Stimulated activated CD8-positive, alpha-beta memory T cell treated with anti-CD3 and anti-CD28 coated beads, Interleukin-15, amount 100 ng/mL, for 24 hours (primary cell): ENCODE results near the gene SLC1A7.

Experiments
- DNase-seq: peaks from one replicate; pipeline ENCODE4 v3.0.0-alpha.2; 2020; ENCODE audit warnings: low read depth

The SLC1A7 gene

GRCh38 chr1:53158900-53159299 is 16.5 kb upstream of the SLC1A7 start:
- DNase-seq = no peak

- no peak for DNase-seq
Measured at GRCh38 chr1:53156783-53157182, 14.3 kb upstream of the SLC1A7 start.

- no peak for DNase-seq
Measured at GRCh38 chr1:53155945-53156344, 13.5 kb upstream of the SLC1A7 start.

- DNase-seq = no peak
Measured at GRCh38 chr1:53155534-53155933, 13.1 kb upstream of the SLC1A7 start.

GRCh38 chr1:53154859-53155438 is 12.5 kb upstream of the SLC1A7 start:
- no peak for DNase-seq

GRCh38 chr1:53153752-53154151 is 11.3 kb upstream of the SLC1A7 start:
- DNase-seq = no peak

- DNase-seq = no peak
Measured at GRCh38 chr1:53148123-53148522, 5.7 kb upstream of the SLC1A7 start.

- DNase-seq = no peak
Measured at GRCh38 chr1:53147174-53147573, 4.7 kb upstream of the SLC1A7 start.

- DNase-seq = no peak
Measured at GRCh38 chr1:53145942-53146708, 3.7 kb upstream of the SLC1A7 start.

GRCh38 chr1:53145619-53145941 is 3.1 kb upstream of the SLC1A7 start:
- DNase-seq = no peak

GRCh38 chr1:53145051-53145600 is 2.7 kb upstream of the SLC1A7 start:
- no peak for DNase-seq

- DNase-seq = no peak
Measured at GRCh38 chr1:53144201-53144600, 1.8 kb upstream of the SLC1A7 start.

GRCh38 chr1:53143527-53143926 is 1.1 kb upstream of the SLC1A7 start:
- no peak for DNase-seq

GRCh38 chr1:53141487-53142055 is 867 bp downstream of the SLC1A7 start:
- no peak for DNase-seq

GRCh38 chr1:53140451-53140850 is 2.0 kb downstream of the SLC1A7 start:
- no peak for DNase-seq

GRCh38 chr1:53139951-53140361 is 2.5 kb downstream of the SLC1A7 start:
- DNase-seq = no peak

GRCh38 chr1:53138991-53139884 is 3.2 kb downstream of the SLC1A7 start:
- DNase-seq = no peak

- no peak for DNase-seq
Measured at GRCh38 chr1:53137729-53138128, 4.7 kb downstream of the SLC1A7 start.

GRCh38 chr1:53135735-53136114 is 6.7 kb downstream of the SLC1A7 start:
- DNase-seq = no peak

- no peak for DNase-seq
Measured at GRCh38 chr1:53134961-53135734, 7.3 kb downstream of the SLC1A7 start.

GRCh38 chr1:53134042-53134485 is 8.4 kb downstream of the SLC1A7 start:
- DNase-seq = no peak
